ENCODE data around the gene SASH1.

SASH1 gene

GRCh38 chr6:148342350-148343046 lies at the start of gene SASH1:
Gene SASH1 (plus strand): TSS chr6:148342838. CDS start chr6:148343068, 230 bp downstream.
- no peak for DNase-seq

- DNase-seq = no peak
These were observed 49.2 kb upstream of the SASH1 start for GRCh38 chr6:148293181-148293995.

- no peak for DNase-seq
These were observed 48.6 kb upstream of the SASH1 start for GRCh38 chr6:148294059-148294458.

DNA sequence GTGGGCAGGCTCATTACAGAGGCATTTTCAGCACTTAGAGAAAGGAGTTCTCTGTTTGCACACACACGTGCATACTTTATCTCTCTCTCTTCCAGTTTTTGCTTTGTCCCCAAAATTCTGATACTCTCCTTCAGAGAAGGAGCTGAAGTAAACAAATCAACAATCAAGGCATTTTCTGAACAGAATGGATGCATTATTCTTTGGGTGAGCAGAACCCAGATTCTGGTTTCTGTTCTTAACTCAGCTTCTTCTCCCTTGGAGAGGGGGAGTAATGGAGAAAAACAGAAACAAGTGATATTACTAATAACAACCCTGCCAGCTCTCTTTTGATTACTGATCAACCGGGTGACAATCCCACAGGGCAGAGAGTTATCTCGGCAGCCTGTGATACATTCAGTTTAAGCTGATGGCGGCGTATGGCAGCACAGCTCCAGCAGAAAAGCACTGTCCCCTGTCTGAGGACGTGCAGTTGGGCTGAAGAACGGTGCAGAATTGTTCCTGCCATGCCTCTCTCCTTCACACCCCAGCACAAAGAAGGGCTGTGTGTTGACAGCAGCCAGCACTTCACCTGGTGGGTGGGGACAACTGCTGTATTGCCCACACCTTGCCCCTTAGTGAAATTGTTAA lies 47.3 kb upstream of the SASH1 start:
- no peak for DNase-seq

- DNase-seq = no peak
These were observed 45.9 kb upstream of the SASH1 start for GRCh38 chr6:148296771-148297170.

- no peak for DNase-seq
These were observed 44.0 kb upstream of the SASH1 start for GRCh38 chr6:148298683-148299082.

- DNase-seq = no peak
These were observed 39.0 kb upstream of the SASH1 start for GRCh38 chr6:148303616-148304015.

- DNase-seq = no peak
These were observed 37.7 kb upstream of the SASH1 start for GRCh38 chr6:148304976-148305375.

DNA sequence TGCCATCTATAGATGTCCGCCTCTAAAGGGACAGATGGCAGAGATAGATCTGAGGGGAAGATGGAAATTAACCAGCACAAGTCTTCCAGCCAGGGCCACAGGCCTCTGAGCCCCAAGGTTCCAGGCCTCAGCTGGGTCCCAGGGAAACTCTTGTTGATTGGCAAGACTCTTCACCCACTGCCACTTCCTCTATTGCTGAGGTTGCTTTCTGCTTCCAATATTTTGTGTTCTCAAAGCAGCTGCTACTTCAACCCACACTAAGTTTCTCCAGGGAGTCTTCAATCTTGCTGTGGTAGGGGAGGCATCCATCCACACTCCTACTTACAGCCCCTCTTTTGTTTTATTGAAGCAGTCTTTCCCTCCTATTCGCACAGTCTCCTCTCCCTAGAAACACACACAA lies 36.4 kb upstream of the SASH1 start:
- no peak for DNase-seq

GRCh38 chr6:148307405-148307804 lies 35.2 kb upstream of the SASH1 start:
- DNase-seq = no peak

DNA sequence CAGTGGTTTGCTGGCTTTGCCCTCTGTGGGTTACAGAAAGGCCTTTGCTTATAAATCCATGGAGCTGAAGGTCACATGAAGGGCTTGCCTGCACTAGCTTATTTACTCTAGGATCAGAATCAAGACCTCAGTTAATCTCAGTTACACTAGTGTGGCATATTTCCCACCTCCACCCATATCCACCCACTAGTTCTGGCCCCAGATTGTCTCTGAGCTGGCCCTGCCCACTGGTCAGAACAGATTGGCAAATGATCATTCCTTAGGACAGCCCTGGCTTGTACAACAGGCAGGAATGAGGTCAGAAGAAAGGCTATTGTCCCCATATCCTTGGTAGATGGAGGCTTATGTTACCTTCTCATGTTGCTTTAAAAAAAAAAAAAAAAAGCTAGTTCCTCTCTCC lies 33.3 kb upstream of the SASH1 start:
- DNase-seq = no peak

- DNase-seq = no peak
These were observed 30.5 kb upstream of the SASH1 start for GRCh38 chr6:148311966-148312669.

DNA sequence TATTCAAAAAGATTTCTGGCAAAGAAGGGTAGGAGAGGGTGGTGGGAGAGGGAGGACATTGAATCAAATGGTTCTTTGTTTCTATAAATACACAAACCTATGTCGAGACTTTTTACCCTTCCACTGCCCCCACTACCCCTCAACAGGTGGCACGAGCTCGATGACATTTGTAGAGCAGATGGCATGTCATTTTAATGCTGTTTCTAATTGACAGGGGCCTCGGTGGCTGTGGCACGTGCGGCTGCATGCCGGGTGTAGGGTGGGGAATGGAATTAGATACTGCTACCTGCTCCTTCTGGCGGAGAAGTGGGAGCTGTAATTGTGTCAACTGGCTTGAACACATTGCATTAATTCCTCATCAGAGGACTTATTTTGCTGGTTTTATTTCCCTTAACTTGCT lies 29.1 kb upstream of the SASH1 start:
- no peak for DNase-seq

- DNase-seq = no peak
These were observed 26.3 kb upstream of the SASH1 start for GRCh38 chr6:148316308-148316707.

DNA sequence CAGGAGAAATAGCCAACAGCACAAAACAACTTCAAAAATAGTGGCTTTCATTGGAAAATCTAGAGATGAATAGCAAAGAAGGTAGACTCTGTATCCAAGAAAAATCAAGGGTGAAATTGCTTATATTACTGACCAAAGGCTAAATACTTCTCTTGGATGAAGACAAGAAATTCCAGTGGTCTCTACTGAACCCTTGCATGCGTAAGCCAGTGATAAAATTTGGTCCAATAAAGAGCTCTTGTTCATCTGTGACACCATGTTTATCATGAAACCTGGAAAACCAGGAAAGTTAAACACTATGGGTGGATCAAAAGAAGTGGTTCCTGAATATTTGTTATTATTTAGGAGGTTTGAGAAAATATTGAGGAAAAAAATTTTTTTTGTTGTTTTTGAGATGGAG lies 25.6 kb upstream of the SASH1 start:
- no peak for DNase-seq

- no peak for DNase-seq
These were observed 24.9 kb upstream of the SASH1 start for GRCh38 chr6:148317739-148318138.

GRCh38 chr6:148322704-148323103 lies 19.9 kb upstream of the SASH1 start:
- no peak for DNase-seq

DNA sequence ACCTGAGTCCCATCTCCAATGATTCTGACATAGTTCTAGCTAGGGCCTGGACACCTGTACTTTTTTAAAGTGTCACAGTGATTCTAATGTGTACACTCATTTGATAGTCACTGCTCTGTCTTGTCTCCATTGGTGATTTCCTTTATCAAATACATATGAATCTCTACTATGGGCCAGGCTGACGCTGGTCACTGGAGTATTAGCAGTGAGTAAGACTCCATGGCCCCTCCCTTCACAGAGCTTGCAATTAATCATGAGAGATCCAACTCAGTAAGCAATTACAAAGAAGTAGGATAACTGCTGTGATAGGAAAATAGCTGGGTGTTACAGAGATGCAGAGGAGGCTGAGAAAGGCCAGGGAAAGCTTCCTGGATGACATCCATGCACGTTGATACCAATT lies 19.3 kb upstream of the SASH1 start:
- no peak for DNase-seq

DNA sequence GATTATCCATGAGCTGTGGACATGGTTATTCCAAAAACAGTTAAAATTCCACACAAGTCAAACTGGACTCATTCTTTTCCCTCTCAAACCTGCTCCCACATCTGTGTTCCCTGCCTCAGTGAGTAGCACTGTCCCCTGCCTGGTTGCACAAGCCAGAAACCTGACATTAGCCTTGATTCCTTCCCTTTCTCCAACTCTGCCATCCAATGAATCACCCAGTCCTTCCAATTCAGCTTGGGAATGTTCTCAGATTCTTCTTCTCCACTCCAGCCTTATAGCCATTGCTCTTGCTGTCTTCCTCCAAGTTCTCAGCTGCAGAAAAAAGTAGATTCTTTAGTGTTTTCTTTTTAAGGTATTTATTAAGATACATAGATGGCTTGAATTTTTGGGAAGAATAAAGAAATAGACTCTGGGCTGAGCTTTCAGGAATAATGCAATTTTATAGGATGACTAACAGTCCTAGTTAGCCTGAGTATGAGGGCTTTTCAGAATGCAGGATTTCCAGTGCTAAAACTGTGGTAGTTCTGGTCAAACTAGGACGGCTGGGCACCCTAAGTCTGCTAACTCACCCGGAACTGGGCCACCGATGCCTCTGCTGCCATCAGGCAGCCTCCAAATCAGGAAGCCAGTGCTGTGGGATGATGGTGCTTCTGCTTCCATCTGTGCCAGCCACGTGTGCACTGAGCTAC lies 18.2 kb upstream of the SASH1 start:
- DNase-seq = no peak

GRCh38 chr6:148325316-148326068 lies 17.1 kb upstream of the SASH1 start:
- no peak for DNase-seq

DNA sequence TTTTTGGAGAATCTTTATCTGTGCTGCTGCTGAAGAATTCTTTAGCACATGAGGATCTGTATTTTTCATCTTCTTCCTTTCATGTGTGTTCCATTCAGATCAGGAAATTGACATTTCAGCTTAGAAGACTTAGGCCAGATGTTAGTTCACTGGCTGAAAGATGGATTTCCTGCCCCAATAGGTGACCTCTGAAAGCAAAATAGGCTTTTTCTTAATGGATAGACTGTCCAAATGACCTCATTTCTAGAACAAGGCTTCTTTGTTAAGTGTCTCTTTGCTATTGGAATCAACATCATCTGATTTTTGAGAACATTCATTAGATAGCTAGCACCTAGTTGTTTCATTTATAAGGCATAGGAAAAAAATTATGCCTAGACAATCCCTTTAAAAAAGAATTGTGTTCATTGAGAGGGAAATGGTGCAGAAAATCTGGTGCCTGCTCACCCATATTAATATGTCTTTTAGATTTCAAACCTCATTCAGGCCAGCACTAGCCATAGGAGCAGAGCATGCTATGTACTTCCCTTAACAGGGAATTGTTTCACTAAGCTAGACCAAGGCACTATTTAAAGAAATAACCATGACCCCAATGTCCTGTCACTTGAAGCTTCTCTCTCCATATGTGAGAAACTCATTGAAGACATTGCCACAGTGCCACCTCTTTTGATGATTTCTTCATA lies 13.6 kb upstream of the SASH1 start:
- DNase-seq = no peak

All from AML-193 (cell line).